GM21737 (cell line): ENCODE results near the gene SSBP2.
"Not testable (repeated sequence)": the region's sequence is repeated elsewhere in the genome, so short reads cannot be mapped to it uniquely, and the experiment has no call there.

ENCODE experiments used
- ATAC-seq: cut with Tn5 transposase; IDR thresholded peaks from one replicate; pipeline ENCODE4 v1.9.1; 2021; ENCODE audit warnings: mild to moderate bottlenecking, moderate library complexity; ENCODE audit not compliant: unreplicated experiment

The SSBP2 gene

DNA sequence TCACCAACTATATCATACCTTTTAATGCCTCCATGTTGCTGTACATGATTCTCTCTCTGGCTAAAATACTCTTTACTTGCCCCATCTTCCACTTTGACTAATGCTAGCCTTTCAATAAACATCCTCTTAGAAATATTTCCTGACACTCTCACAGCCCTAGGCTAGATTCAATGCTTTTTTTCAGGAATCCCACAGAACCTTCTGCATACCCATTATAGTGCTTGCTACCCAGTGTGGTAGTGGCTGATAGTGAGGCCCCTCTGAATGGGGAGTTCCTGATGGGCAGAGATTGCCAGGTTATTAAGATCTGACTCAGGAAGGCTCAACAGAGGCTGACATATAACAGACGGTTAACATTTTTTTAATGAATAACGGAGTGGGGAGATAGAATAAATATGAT, 11.6 kb downstream of the SSBP2 start:
- no peak for ATAC-seq

- ATAC-seq, result no peak
Measured at GRCh38 chr5:81729276-81729675, 21.6 kb downstream of the SSBP2 start.

GRCh38 chr5:81728301-81728700, 22.6 kb downstream of the SSBP2 start:
- no peak for ATAC-seq

- ATAC-seq, result no peak
Measured at GRCh38 chr5:81726297-81726696, 24.6 kb downstream of the SSBP2 start.

DNA sequence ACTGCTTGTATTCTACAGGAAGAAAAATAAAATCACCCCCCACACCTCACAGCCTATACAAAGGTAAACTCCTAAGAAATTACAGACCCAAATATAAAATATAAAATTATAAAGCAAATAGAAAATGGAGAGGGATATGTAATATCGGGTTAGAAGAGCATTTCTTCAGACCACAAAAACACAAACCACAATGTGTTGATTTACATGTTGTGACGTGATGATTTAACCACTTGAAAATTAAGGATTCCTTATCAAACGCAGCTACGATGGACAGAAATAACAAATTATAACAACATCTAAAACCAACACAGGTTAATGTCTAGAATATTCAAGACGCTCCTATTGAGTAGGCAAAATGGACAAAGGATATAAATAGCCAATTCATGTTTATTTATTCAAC, 26.3 kb downstream of the SSBP2 start:
- no peak for ATAC-seq

- ATAC-seq, result no peak
Measured at GRCh38 chr5:81724108-81724507, 26.8 kb downstream of the SSBP2 start.

- ATAC-seq, result no peak
Measured at GRCh38 chr5:81721049-81721448, 29.8 kb downstream of the SSBP2 start.

DNA sequence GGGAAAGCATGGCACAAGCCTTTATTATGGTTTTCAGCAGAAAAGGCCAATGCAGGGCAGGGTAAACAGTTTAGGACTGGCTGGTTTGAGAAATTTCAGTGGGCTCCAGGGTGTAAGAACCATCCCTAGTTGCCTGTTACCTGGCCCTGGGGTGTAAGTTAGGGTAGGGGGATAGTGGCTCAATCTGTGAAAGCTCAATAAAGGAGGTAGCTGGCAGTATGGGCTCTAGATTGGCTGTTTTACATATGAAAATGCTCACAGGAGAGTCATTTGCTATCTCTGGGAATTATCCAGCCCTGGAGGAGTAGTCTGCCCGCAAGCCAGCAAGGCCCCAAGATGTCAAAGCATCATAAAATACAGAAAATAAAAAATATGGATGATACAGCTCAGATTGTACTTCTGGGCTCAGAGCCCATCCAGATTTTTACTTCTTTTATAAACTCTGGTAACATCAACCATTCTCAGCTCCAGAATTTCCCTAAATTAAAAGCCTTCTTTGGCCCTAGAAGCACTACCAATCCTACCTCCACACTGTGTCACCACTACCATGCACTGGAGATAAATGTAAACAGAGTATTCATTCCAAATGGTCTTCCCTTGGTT, 31.1 kb downstream of the SSBP2 start:
- ATAC-seq, result no peak

- no peak for ATAC-seq
Measured at GRCh38 chr5:81718300-81718699, 32.6 kb downstream of the SSBP2 start.

DNA sequence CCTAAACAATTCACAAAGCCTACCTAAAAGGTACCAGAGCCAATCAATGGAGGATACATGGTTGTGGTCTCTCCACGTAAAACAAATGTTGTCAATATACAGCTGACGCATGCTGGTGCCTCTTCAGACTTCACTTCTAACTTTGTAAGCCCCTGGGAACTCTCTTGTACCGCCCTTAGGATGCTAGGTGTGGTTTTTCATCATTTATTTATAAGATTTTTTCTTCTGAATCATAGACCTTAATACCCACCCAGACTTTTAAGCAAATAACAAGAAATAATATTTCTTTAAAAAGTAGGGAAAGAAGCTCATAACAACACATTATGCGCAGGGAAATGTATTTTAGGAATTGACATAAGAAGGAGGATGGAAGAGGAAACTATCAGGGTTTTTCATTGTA, 33.0 kb downstream of the SSBP2 start:
- no peak for ATAC-seq

GRCh38 chr5:81717226-81717625, 33.7 kb downstream of the SSBP2 start:
- no peak for ATAC-seq

DNA sequence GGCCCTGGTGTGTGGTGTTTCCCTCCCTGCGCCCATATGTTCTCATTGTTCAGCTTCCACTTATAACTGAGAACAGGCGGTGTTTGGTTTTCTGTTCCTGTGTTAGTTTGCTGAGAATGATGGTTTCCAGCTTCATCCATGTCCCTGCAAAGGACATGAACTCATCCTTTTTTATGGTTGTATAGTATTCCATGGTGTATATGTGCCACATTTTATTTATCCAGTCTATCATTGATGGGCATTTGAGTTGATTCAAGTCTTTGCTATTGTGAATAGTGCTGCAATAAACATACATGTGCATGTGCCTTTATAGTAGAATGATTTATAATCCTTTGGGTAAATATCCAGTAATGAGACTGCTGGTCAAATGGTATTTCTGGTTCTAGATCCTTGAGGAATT, 36.8 kb downstream of the SSBP2 start:
- ATAC-seq, result not testable (repeated sequence)

GRCh38 chr5:81708889-81709288, 42.0 kb downstream of the SSBP2 start:
- ATAC-seq, result no peak

GRCh38 chr5:81703840-81704239, 47.1 kb downstream of the SSBP2 start:
- no peak for ATAC-seq

DNA sequence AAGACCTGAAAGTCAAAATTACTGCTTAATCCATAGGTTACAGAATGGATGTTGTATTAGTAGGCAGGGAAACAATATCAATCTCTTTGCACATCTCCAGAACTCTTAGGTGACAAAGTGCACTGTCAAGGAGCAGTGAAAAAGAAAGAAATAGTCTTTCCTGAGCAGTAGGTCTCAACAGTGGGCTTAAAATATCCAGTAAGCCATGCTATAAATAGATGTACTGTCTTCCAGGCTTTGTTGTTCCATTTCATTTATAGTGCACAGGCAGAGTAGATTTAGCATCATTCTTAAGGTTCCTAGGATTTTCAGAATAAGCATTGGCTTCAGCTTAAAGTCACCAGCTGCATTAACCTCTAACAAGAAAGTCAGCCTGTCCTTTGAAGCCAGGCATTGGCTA, 50.7 kb downstream of the SSBP2 start:
- no peak for ATAC-seq

DNA sequence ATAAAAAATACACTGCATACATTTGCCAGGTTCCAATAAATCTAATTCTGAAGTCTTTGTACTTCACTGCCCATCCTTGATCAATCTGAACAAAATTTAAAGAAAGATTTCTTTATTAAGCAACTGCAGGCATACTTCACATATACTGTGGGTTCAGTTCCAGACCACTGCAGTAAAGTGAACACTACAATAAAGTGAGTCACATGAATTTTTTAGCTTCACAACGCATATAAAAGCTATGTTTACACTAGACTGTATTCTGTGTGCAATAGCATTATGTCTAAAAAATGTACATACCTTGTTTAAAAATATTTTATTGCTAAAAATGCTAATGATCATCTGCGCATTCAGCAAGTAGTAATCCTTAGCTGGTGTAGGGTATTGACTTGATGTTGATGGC, 52.1 kb downstream of the SSBP2 start:
- ATAC-seq, result no peak

- ATAC-seq, result no peak
Measured at GRCh38 chr5:81696418-81697397, 54.2 kb downstream of the SSBP2 start.

GRCh38 chr5:81694726-81695125, 56.2 kb downstream of the SSBP2 start:
- ATAC-seq, result no peak

DNA sequence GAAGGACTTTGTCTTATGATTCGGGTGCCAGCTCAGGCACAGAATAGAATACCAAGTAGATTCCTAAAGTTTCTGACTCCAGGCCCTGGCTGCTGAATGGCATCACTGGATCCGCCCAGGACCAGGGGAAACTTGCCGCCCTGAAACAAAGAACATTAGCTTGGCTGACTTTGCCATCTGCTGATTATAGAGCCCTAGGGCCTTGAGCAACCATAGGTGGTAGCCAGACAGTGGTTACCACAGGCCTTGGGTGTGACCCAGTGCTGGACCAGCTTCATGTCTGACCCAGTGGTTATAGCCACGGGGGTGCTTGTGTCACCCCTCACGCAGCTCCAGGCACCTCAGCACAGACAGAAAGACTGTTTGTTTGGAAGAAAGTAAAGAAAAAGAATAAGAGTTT, 62.7 kb downstream of the SSBP2 start:
- ATAC-seq, result no peak

- no peak for ATAC-seq
Measured at GRCh38 chr5:81687292-81687691, 63.6 kb downstream of the SSBP2 start.

DNA sequence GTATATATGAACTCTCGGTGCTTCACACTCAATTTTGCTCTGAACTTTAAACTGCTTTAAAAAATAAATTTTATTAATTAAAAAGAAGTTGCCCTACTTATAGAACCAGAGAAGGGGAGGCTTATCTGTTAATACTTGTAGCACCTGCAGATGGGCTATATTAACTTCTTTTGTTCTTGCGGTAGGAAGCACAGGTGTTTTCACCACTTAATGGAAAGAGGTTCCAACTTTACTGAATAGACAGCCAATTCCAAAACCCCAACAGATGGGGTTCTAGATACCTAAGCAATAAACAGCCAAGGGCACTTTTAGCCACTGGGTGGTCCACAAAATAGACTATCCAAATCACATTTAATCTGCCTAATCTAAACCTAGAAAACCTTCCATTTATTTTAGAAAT, 65.4 kb downstream of the SSBP2 start:
- ATAC-seq, result no peak

DNA sequence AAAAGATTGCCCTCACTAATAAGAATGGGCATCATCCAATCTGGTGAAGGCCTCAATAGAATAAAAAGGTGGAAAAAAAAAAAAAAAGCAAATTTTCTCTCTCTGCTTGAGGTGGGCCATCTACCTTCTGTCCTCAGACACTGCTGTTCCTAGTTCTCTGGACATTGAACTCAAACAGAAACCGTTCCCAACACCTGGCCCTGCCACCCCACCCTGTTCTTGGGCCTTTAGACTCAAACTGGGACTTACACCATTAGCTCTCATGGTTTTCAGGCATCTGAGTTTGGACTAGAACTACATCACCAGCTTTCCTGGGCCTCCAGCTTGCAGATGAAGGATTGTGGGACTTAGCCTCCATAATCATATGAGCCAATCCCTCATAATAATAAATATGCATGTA, 71.0 kb downstream of the SSBP2 start:
- no peak for ATAC-seq
